Prostate gland (tissue), 2 donors: ENCODE results near the gene GRN.

ENCODE experiments used
- CTCF ChIP-seq, 4 experiments: fragments of 200-600 bp in 2 of 4; fragments of 450-650 bp in 2 of 4; sonication (generic) in 2 of 4; IDR thresholded peaks; 1 replicate in 3 of 4; 2 replicates in 1 of 4; pipeline ENCODE4 v1.5.1; 2016 to 2019; ENCODE audit warnings: antibody characterized with exemption in 4 of 4, mild to moderate bottlenecking in 2 of 4, moderate library complexity in 2 of 4
- POLR2A ChIP-seq: fragments of 450-650 bp; IDR thresholded peaks from one replicate; pipeline ENCODE4 v1.6.1; 2016; ENCODE audit warnings: antibody characterized with exemption, mild to moderate bottlenecking

GRCh38 chr17:44324571-44325275 lies 20.4 kb upstream of the GRN start, which contains the start of gene SLC25A39:
- peak in 2 of 4 experiments; percentile 32 to 40 for TF ChIP-seq CTCF (IDR thresholded peaks at IDR 0.05)
- TF ChIP-seq POLR2A, result peak; percentile 62
